Midbrain (tissue), 1 donor: Measurements from ENCODE around the gene OPN4.
"Not testable (repeated sequence)": the region's sequence is repeated elsewhere in the genome, so short reads cannot be mapped to it uniquely, and the experiment has no call there.

ENCODE experiments used
- DNase-seq: peaks from one replicate; lab custom pipeline; 2025; lab: John Stamatoyannopoulos, UW

Gene OPN4, protein sequence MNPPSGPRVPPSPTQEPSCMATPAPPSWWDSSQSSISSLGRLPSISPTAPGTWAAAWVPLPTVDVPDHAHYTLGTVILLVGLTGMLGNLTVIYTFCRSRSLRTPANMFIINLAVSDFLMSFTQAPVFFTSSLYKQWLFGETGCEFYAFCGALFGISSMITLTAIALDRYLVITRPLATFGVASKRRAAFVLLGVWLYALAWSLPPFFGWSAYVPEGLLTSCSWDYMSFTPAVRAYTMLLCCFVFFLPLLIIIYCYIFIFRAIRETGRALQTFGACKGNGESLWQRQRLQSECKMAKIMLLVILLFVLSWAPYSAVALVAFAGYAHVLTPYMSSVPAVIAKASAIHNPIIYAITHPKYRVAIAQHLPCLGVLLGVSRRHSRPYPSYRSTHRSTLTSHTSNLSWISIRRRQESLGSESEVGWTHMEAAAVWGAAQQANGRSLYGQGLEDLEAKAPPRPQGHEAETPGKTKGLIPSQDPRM

DNA sequence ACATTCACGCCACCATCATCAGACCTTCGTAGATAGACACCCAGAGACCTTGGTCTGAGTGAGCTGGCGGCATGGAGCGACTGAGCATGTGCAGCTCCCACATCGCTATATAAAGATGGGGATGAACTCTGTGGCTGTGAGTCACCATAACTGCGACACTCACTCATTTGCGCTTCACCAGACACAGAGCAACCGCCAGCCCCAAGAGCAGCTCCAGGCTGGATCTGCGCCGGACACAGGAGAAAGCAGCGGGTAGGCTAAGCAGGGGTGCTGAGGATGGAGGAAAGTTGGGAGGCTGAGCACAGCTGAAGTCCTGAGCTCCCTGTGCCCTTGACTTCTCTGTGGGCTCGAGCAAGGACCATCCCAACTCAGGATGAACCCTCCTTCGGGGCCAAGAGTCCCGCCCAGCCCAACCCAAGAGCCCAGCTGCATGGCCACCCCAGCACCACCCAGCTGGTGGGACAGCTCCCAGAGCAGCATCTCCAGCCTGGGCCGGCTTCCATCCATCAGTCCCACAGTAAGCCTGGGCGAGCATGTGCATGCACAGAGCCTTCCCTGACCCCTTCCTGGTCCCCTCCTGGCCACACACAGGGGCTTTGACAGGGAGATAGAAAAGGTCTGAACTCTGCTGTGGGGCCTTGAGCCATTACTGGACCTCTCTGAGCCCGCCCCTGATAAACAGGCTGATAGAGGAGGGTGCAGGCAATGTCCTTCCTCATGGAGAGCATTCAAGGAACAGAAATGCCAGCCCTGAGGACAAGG is at the start of gene OPN4:
Gene OPN4, plus strand, starts transcription at position 137 of the 762 bp plus-strand sequence. Its CDS starts 237 bp downstream, at position 374.
- DNase-seq = no peak

DNA sequence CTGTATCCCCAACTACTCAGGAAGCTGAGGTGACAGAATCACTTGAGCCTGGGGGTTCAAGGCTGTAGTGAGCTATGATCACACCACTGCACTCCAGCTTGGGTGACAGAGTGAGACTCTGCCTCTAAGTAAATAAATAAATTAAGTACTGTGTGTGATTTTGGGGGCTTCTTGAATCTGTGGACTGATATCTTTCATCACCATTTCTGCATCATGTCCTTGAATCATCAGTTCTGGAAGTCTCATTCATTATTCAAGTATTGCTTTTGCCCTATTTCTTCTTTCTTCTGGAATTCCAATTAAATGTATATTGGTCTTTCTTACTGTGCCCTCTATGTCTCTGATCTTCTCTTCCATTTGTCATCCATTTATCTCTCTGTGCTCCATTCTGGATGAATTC is 46.7 kb upstream of the OPN4 start:
- DNase-seq = no peak

DNA sequence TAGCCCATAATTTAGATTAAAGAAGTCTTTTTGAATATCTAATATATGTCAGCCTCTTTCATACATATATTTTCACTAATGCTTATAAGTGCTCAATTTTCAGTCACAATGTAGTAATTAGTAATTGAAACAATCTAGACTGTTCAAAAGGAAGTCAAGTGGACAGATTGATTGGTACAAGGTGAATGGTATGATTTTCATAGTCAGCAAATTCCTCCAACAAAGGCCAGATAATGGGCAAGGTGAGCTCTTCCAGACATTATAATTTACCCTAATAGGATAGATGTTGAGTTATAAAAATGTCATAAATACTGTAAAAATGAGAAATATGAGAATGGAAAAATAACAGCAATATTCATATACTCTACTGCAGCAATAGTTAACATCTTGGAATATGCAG is 44.4 kb upstream of the OPN4 start:
- no peak for DNase-seq

- DNase-seq = no peak
These were observed 43.0 kb upstream of the OPN4 start for GRCh38 chr10:86611386-86611785.

DNA sequence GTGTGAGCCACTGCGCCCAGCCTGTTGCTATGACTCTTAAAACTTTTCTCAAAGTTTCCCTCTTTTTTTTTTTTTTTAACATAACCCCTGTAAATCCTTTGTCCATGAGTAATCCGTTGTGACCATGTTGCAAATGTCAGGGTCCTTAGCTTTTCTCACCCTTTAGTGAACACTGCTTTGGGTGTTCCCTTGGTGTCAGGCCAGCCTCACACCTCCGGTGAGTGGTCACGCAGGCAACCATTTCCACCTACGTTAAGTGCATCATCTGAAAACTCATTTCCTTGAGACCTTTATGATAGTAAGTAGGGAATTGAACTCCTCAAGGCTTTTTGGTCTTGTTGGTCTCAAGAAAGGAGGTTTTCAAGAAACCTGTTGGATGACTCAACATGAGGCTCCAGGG is 41.3 kb upstream of the OPN4 start:
- DNase-seq = no peak

DNA sequence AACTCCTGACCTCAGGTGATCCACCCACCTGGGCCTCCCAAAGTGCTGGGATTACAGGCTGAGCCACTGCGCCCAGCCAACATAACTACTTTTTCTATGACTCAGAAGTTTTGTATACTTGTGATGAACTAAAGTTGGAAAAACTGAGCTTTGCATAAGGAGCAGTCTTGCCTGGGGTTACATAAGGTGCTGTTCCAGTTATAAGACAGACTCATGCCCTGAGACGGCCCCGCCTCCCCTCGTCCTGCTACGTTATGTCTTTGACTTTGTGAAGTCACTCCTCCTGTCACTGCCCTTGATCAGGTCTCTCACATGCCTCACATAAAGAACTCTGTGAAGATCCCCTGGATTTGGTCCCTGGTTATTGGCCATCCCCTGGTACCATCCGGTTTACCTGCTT is 40.4 kb upstream of the OPN4 start:
- DNase-seq = no peak

GRCh38 chr10:86614853-86615252 is 39.5 kb upstream of the OPN4 start:
- no peak for DNase-seq

DNA sequence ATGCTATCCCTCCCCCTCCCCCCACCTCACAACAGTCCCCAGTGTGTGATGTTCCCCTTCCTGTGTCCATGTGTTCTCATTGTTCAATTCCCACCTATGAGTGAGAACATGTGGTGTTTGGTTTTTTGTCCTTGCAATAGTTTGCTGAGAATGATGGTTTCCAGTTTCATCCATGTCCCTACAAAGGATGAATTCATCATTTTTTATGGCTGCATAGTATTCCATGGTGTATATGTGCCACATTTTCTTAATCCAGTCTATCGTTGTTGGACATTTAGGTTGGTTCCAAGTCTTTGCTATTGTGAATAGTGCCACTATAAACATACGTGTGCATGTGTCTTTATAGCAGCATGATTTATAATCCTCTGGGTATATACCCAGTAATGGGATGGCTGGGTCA is 37.1 kb upstream of the OPN4 start:
- not testable (repeated sequence) for DNase-seq

DNA sequence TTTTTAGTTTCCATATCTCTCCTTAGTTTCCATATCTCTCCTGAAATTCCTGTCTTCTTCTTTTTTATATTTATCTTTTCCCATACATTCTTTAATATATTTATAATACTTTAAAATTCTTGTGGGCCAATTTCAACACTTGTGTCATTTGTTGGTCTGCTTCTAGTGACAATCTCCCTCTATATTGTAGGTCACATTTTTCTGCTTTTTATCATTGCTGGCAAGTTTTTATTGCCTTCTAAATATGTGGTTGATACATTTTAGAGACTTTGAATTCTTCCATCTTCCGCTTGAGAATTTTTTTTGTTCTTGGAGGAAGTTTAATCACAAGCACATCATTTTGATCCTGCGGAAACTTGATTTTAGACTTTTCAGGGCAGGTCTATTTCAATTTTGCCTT is 26.0 kb upstream of the OPN4 start:
- no peak for DNase-seq

- no peak for DNase-seq
These were observed 24.3 kb upstream of the OPN4 start for GRCh38 chr10:86630079-86630478.

DNA sequence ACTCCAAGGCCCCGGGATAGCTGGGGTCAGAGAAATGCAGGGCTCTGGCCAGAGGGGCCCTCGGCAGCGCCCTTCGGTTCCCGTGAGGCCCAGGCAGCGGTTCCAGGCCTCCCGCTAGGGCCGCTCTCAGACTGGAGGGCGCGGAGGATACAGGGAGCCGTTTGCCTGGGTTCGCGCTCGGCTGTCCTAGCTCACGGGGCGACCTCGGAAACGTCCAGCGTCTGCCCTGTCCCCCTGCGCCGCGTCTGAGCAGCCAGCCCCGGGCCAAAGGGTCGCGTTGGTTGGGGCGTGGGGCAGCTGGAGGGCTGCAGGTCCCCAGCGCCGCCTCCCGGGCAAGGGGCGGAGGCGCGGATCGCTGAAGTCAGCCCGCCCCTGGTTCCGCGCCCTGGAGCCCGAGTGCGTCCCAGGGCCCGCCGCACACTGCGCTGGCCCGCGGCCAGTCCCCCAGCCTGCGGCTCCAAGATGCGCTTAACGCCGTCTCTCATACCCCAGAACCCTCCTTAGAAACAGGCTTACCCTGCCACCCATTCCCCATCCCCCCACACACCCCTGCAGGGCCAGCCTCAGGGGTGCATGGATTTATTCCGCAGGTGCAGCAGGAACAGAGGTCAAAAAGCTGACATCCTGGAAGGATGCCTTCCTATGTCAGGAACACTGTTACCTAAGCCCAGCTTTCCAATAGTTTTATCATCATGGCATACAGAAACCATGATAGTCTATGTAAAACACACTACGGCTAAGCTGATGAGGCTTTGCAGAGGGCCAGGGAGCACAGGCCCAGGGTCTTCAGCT is 22.1 kb upstream of the OPN4 start:
- peak; percentile 13 for DNase-seq

- DNase-seq = no peak
These were observed 21.4 kb upstream of the OPN4 start for GRCh38 chr10:86632951-86633350.

- no peak for DNase-seq
These were observed 18.9 kb upstream of the OPN4 start for GRCh38 chr10:86635402-86635801.

GRCh38 chr10:86636311-86636710 is 18.0 kb upstream of the OPN4 start:
- DNase-seq = no peak

GRCh38 chr10:86642021-86642420 is 12.3 kb upstream of the OPN4 start:
- peak; percentile 36 for DNase-seq

GRCh38 chr10:86642499-86642898 is 11.8 kb upstream of the OPN4 start:
- no peak for DNase-seq

- DNase-seq = no peak
These were observed 10.1 kb upstream of the OPN4 start for GRCh38 chr10:86644152-86644793.

DNA sequence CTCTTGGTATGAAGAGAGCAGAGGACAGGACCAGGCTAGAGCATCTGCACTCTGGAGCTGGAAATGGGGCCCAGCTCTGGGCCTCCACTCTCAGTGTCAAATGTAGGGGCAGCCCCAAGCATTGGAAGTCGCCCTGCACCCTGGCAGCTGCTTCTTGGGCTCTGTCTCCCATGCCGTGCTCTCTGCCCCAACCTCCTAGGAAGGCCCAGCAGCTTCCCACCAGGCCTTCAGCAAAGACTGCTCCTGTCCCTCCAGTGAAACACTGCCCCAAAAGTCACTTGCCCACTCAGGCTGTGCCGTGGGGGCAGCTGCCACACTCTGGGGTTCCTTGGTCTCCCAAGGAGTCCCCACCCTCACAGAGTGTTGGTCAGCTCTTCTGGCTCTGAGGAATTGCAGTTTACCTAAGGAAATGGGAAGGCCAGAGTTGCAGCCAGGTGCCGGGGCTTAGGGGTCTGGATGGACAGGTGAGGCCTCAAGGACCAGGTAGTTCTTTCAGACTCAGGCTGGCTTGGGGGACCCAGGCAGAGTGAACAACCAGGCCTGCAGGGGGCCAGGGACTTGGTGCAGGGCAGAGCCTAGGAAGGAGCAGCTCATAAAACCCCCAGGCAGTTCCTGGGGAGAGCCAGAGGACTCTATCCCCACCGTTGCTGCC is 9.4 kb upstream of the OPN4 start:
- DNase-seq = no peak

DNA sequence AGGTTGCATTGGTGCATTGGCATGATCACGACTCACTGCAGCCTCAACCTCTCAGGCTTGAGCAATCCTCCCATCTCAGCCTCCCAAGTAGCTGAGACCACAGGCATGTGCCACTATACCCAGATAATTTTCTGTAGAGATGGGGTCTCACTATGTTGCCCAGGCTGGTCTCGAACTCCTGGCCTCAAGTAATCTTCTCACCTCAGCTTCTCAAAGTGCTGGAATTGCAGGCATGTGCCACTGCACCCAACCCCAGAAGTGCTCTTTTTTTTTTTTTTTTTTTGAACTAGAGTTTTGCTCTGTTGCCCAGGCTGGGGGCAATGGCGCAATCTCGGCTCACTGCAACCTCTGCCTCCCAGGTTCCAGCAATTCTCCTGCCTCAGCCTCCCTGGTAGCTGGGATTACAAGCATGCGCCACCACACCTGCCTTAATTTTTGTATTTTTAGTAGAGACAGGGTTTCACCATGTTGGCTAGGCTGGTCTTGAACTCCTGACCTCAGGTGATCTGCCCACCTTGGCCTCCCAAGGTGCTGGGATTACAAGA is 8.7 kb upstream of the OPN4 start:
- DNase-seq = not testable (repeated sequence)

- no peak for DNase-seq
These were observed 7.8 kb upstream of the OPN4 start for GRCh38 chr10:86646532-86646931.

- no peak for DNase-seq
These were observed 7.4 kb upstream of the OPN4 start for GRCh38 chr10:86646933-86647332.
